DND-41 (cell line): ENCODE measurements around the gene FAM83F.
A peak's percentile ranks its signal among the peaks of the same experiment; 100 is the strongest.

Source experiments
- ATAC-seq: fragments of 200-7000 bp; cut with Tn5 transposase; 3 replicates; pipeline ENCODE4 v1.9.1; 2021; ENCODE audit warnings: low read depth; ENCODE audit not compliant: insufficient read depth
- DNase-seq: peaks from one replicate; pipeline ENCODE4 v3.0.0-alpha.2; 2020
- H2AFZ ChIP-seq: 2 replicates; pipeline ENCODE4 v1.6.0; 2012; ENCODE audit warnings: low read depth, low read length
- H3K27ac ChIP-seq: 2 replicates; pipeline ENCODE4 v1.5.1; 2012; ENCODE audit warnings: low read length, inconsistent platforms
- H3K27me3 ChIP-seq: fragments of 200-600 bp; sonication (generic); 2 replicates; pipeline ENCODE4 v1.6.0; 2012; ENCODE audit warnings: low read length, mild to moderate bottlenecking, inconsistent platforms; ENCODE audit not compliant: insufficient read depth, poor library complexity
- H3K36me3 ChIP-seq: 2 replicates; pipeline ENCODE4 v1.5.1; 2012; ENCODE audit warnings: low read length, inconsistent platforms; ENCODE audit not compliant: insufficient read depth
- H3K4me1 ChIP-seq: 2 replicates; pipeline ENCODE4 v1.5.1; 2012; ENCODE audit warnings: mild to moderate bottlenecking, low read length; ENCODE audit not compliant: insufficient read depth
- H3K4me2 ChIP-seq: 2 replicates; pipeline ENCODE4 v1.6.0; 2012; ENCODE audit warnings: mild to moderate bottlenecking, moderate library complexity, low read length, inconsistent platforms; ENCODE audit not compliant: insufficient read depth
- H3K4me3 ChIP-seq, 2 experiments: fragments of 200-600 bp in 1 of 2; shearing (Covaris generic) in 1 of 2; 2 replicates each; pipeline ENCODE4 v1.5.1; 2012 to 2016; ENCODE audit warnings: inconsistent platforms in 2 of 2, low read length in 2 of 2, mild to moderate bottlenecking in 2 of 2, low read depth in 1 of 2, moderate library complexity in 1 of 2
- H3K79me2 ChIP-seq: 2 replicates; pipeline ENCODE4 v1.6.0; 2012; ENCODE audit warnings: low read length, inconsistent platforms; ENCODE audit not compliant: insufficient read depth
- H3K9ac ChIP-seq: 2 replicates; pipeline ENCODE4 v1.6.0; 2012; ENCODE audit warnings: low read depth, mild to moderate bottlenecking, inconsistent platforms, low read length, moderate library complexity
- H3K9me3 ChIP-seq: 2 replicates; pipeline ENCODE4 v1.5.1; 2012; ENCODE audit warnings: low read length, moderate library complexity, mild to moderate bottlenecking, inconsistent platforms; ENCODE audit not compliant: insufficient read depth, severe bottlenecking
- H4K20me1 ChIP-seq: 2 replicates; pipeline ENCODE4 v1.6.0; 2012; ENCODE audit warnings: low read length; ENCODE audit not compliant: insufficient read depth
- CTCF ChIP-seq: IDR thresholded peaks from 2 replicates; pipeline ENCODE4 v1.5.1; 2012; ENCODE audit warnings: borderline replicate concordance, low read length, moderate library complexity, mild to moderate bottlenecking; ENCODE audit not compliant: poor library complexity, severe bottlenecking; ENCODE audit errors: extremely low read depth
- EZH2 ChIP-seq: IDR thresholded peaks from 3 replicates; pipeline ENCODE4 v1.6.1; 2012; ENCODE audit warnings: borderline replicate concordance, low read depth, mild to moderate bottlenecking, moderate library complexity, low read length, inconsistent platforms; ENCODE audit not compliant: severe bottlenecking

FAM83F gene

GRCh38 chr22:40055143-40055883 lies 60.6 kb downstream of the FAM83F start:
- Histone ChIP-seq H3K4me1 (peaks cover 34% of the 10 kb centered on the region), H3K36me3 (no peaks in the 10 kb centered on the region), H3K9me3 (no peaks in the 10 kb centered on the region), H3K79me2 (peaks cover 98% of the 10 kb centered on the region), H3K4me2 (peak overlapping the region; percentile 13; the same call in 1 of the 2 replicates), H4K20me1 (peaks cover 71% of the 10 kb centered on the region), H3K27me3 (no peaks in the 10 kb centered on the region), H3K4me3 (no peak overlapping the region), H3K9ac (no peak overlapping the region), H2AFZ (no peak overlapping the region), H3K27ac (peak overlapping the region; percentile 51; the same call in 1 of the 2 replicates)
- ATAC-seq (peak; percentile 71), DNase-seq (no peak)
- TF ChIP-seq CTCF (no peak), EZH2 (no peak)

GRCh38 chr22:40056154-40056553 lies 61.4 kb downstream of the FAM83F start:
- H3K4me1 ChIP-seq = peaks cover 30% of the 10 kb centered on the region
- ATAC-seq (no peak), DNase-seq (no peak)
- no peaks in the 10 kb centered on the region for H3K36me3 ChIP-seq
- peaks cover 99% of the 10 kb centered on the region for H3K79me2 ChIP-seq
- H3K4me2 ChIP-seq = no peak overlapping the region
- H4K20me1 ChIP-seq = peaks cover 73% of the 10 kb centered on the region
- no peak overlapping the region for H2AFZ ChIP-seq
- no peak overlapping the region for H3K4me3 ChIP-seq
- no peaks in the 10 kb centered on the region for H3K27me3 ChIP-seq
- no peak overlapping the region for H3K9ac ChIP-seq
- TF ChIP-seq CTCF (no peak), EZH2 (no peak)
- no peak overlapping the region for H3K27ac ChIP-seq
- no peaks in the 10 kb centered on the region for H3K9me3 ChIP-seq

- Histone ChIP-seq H3K9ac (no peak overlapping the region), H3K27me3 (no peaks in the 10 kb centered on the region), H3K36me3 (no peaks in the 10 kb centered on the region), H2AFZ (no peak overlapping the region), H4K20me1 (peaks cover 69% of the 10 kb centered on the region), H3K9me3 (no peaks in the 10 kb centered on the region), H3K27ac (no peak overlapping the region), H3K79me2 (peaks cover 99% of the 10 kb centered on the region), H3K4me1 (peaks cover 27% of the 10 kb centered on the region), H3K4me2 (no peak overlapping the region), H3K4me3 (no peak overlapping the region)
- DNase-seq (no peak), ATAC-seq (no peak)
- TF ChIP-seq CTCF = no peak
- TF ChIP-seq EZH2 = no peak
Measured at GRCh38 chr22:40056559-40056958, 61.8 kb downstream of the FAM83F start.
